Measurements from ENCODE around the gene AK8. TPM values are rescaled to one million over a fixed set of nuclear protein-coding genes. Genes with fewer than 3 reads are reported as not detected.

The AK8 gene
- total RNA-seq, 1 donor from 2014 or later, result 2.0 TPM

DNA sequence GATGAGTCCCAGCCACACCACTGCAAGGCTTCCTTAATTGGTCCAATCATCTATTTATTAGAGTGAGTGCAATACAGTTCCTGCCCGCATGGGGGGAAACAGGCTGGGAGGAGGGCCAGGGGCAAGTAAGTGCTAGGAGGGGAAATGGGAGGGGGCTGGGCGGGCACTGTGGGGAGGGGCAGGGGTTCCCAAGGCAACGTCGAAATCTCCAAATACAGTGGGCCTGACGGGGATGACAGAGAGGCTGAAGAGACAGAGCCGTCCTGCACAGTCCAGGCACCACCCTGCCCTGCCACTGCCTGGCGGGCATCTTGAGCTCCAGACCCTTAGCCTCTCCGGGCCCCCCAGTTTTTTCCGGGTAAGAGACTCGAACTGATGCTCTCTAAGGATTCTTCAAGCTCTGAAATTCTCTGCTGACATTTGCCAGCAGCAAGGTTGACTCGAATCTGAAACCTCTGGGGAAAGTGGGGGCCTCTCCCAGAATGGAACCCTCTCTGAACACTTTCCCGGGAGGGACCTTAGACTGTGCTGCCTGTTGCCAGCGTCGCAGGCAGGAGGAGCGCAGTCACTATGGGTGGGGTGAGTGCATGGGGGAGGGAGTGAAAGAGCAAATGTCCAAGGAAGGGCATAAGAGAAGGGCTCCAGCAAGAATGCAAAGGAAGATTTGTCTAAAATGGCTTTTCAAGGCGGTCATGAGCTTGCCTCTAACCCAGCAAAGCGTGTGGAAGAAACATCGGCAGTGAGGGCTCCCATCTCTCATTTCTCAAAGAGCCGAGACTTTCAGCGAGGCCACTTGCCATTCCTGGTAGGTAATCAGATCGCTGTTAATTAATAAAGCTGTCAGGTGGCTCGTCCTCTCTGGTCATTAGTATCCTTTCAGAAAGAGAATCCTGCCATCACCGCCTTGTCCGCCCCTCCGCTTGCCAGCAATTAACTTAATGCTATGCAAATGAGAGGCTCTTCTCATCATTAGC is 108.9 kb downstream of the AK8 start:
- TF ChIP-seq, protein P1, sequence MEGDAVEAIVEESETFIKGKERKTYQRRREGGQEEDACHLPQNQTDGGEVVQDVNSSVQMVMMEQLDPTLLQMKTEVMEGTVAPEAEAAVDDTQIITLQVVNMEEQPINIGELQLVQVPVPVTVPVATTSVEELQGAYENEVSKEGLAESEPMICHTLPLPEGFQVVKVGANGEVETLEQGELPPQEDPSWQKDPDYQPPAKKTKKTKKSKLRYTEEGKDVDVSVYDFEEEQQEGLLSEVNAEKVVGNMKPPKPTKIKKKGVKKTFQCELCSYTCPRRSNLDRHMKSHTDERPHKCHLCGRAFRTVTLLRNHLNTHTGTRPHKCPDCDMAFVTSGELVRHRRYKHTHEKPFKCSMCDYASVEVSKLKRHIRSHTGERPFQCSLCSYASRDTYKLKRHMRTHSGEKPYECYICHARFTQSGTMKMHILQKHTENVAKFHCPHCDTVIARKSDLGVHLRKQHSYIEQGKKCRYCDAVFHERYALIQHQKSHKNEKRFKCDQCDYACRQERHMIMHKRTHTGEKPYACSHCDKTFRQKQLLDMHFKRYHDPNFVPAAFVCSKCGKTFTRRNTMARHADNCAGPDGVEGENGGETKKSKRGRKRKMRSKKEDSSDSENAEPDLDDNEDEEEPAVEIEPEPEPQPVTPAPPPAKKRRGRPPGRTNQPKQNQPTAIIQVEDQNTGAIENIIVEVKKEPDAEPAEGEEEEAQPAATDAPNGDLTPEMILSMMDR (IDR thresholded peaks at IDR 0.05; ENCODE audit: insufficient read depth, low read length, poor library complexity, severe bottlenecking), result peak; percentile 50
- Histone ChIP-seq H3K36me3 (ENCODE audit: control insufficient read depth, insufficient read depth, low read length) (no peaks in the 10 kb centered on the region), H3K27me3 (ENCODE audit: control insufficient read depth, insufficient read depth, low read length) (no peaks in the 10 kb centered on the region), H3K4me3 (ENCODE audit: low read depth, low read length) (peak overlapping the region; percentile 65)
- no peak for DNase-seq (ENCODE audit: low read depth)

DNA sequence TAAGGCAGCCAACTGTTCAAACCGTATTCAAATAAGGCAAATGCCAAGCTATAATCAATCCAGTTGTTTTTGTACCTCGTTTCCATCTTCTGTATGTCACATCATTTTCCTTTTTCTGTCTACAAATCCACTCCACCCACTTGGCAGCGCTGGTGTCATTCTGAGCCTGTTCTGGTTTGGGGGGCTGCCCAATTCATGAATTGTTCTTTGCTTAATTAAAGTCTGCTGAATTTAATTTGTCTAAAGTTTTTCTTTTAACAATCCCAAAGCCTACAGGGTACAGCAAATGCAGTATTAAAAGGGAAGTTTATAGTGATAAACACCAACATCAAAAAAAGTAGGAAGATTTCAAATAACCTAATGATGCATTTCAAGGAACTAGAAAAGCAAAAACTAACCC is 114.5 kb downstream of the AK8 start:
- DNase-seq (ENCODE audit: low read depth), result no peak
- no peaks in the 10 kb centered on the region for H3K27me3 ChIP-seq (ENCODE audit: control insufficient read depth, insufficient read depth, low read length)
- no peak overlapping the region for H3K4me3 ChIP-seq (ENCODE audit: low read depth, low read length)

DNA sequence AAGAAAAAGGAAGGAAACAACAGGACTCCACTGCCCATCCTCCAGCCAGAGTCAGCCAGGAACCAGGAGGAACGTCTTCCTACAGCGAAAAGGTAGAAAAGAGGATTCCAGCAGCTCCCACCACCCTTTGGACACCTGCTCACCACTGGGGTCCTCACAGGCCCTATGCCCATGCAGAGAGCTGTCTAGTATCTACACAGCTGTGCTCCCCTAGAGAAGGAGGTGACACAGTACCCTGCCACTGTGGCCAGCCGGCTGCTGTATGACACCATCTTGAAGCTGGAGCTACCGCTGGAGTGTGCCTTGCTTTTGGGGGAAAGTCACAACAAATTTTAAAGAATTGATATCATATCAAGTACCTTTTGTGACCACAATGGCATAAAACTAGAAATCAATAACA is 115.2 kb downstream of the AK8 start:
- no peak for DNase-seq (ENCODE audit: low read depth)
- no peaks in the 10 kb centered on the region for H3K27me3 ChIP-seq (ENCODE audit: control insufficient read depth, insufficient read depth, low read length)
- H3K4me3 ChIP-seq (ENCODE audit: low read depth, low read length), result no peak overlapping the region
- no peaks in the 10 kb centered on the region for H3K36me3 ChIP-seq (ENCODE audit: control insufficient read depth, insufficient read depth, low read length)
- TF ChIP-seq, protein P1 (IDR thresholded peaks at IDR 0.05; ENCODE audit: insufficient read depth, low read length, poor library complexity, severe bottlenecking), result no peak

More for the DNA sequence above, 114.5 kb downstream of the AK8 start:
- TF ChIP-seq, protein P1 (IDR thresholded peaks at IDR 0.05; ENCODE audit: insufficient read depth, low read length, poor library complexity, severe bottlenecking), result no peak
- H3K36me3 ChIP-seq (ENCODE audit: control insufficient read depth, insufficient read depth, low read length), result no peaks in the 10 kb centered on the region

DNA sequence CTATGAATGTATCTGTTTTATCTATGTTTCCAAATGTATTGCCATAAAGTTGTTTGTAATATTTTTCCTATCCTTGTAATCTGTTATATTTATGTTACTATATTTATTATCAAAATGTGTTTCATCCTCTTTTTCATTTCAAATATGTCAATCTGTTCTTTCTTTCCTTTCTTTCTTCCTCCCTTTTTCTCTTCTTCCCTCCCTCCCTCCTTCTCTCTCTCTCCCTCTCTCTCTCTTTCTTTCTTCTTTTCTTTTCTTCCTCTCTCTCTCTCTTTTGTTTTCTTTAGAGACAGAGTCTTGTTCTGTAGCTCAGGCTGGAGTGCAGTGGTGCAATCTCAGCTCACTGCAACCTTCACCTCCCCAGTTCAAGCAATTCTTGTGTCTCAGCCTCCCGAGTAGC is 116.5 kb downstream of the AK8 start:
- TF ChIP-seq, protein P1 (IDR thresholded peaks at IDR 0.05; ENCODE audit: insufficient read depth, low read length, poor library complexity, severe bottlenecking), result no peak
- H3K36me3 ChIP-seq (ENCODE audit: control insufficient read depth, insufficient read depth, low read length), result no peaks in the 10 kb centered on the region
- no peak overlapping the region for H3K4me3 ChIP-seq (ENCODE audit: low read depth, low read length)
- H3K27me3 ChIP-seq (ENCODE audit: control insufficient read depth, insufficient read depth, low read length), result peaks cover 2% of the 10 kb centered on the region
- DNase-seq (ENCODE audit: low read depth), result no peak

DNA sequence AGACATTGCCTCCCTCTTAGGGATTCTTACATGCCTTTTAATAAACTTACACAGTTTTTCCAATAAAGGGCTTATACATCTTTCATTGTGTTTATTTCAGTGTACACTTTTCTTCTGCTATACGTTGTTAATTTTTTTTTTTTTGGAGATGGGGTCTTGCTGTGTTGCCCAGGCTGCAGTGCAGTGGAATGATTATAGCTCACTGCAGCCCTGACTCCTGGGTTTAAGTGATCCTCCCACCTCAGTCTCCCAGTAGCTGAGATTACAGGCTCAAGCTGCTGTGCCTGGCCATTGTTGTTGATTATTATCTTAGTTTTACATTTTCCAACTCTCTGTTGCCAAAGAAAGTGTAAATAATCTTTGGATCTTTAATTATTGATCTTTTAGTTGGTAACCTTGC is 118.0 kb downstream of the AK8 start:
- H3K36me3 ChIP-seq (ENCODE audit: control insufficient read depth, insufficient read depth, low read length), result no peaks in the 10 kb centered on the region
- TF ChIP-seq, protein P1 (IDR thresholded peaks at IDR 0.05; ENCODE audit: insufficient read depth, low read length, poor library complexity, severe bottlenecking), result no peak
- no peak for DNase-seq (ENCODE audit: low read depth)
- no peak overlapping the region for H3K4me3 ChIP-seq (ENCODE audit: low read depth, low read length)
- peaks cover 8% of the 10 kb centered on the region for H3K27me3 ChIP-seq (ENCODE audit: control insufficient read depth, insufficient read depth, low read length)

Data from kidney epithelial cell (primary cell).